Left lung (tissue), 10 donors: Measurements from ENCODE around the gene SIX5. TPM values are rescaled to one million over a fixed set of nuclear protein-coding genes. Genes with fewer than 3 reads are reported as not detected.

ENCODE experiments used
- ATAC-seq: fragments of 200-7000 bp; cut with Tn5 transposase; one replicate; pipeline ENCODE4 v1.9.1; 2020; ENCODE audit warnings: moderate library complexity
- DNase-seq, 4 donors: peaks; one replicate each; pipeline ENCODE4 v3.0.0-alpha.2; 2013 to 2020
- H3K27ac ChIP-seq, 2 donors: fragments of 200-600 bp; sonication (generic) in 1 of 2; one replicate each; pipeline versions ENCODE4 v1.5.0 to v1.8.0; 2020 to 2021
- H3K27me3 ChIP-seq, 2 donors: fragments of 200-600 bp; sonication (generic) in 1 of 2; one replicate each; pipeline versions ENCODE4 v1.5.0 to v1.8.0; 2020 to 2021
- H3K36me3 ChIP-seq, 2 donors: fragments of 200-600 bp; sonication (generic) in 1 of 2; one replicate each; pipeline versions ENCODE4 v1.5.0 to v1.8.0; 2020 to 2021
- H3K4me1 ChIP-seq, 2 donors: fragments of 200-600 bp; one replicate each; pipeline ENCODE4 v1.8.0; 2021
- H3K4me3 ChIP-seq, 2 donors: fragments of 200-600 bp; sonication (generic) in 1 of 2; one replicate each; pipeline versions ENCODE4 v1.5.0 to v1.8.0; 2020 to 2021; ENCODE audit warnings: mild to moderate bottlenecking in 1 of 2
- H3K9me3 ChIP-seq, 2 donors: fragments of 200-600 bp; sonication (generic) in 1 of 2; one replicate each; pipeline versions ENCODE4 v1.5.0 to v1.8.0; 2020 to 2021
- intact Hi-C, 2 donors: fragments of 100-400 bp; cut with DNase I; formaldehyde crosslinking; loops; one replicate each; pipeline versions ENCODE4 v1.11.2 to v1.14.2; 2022
- polyA plus RNA-seq, 6 donors: library from polyadenylated mRNA; unstranded; fragments of 120-200 nt; gene quantifications; one replicate each; pipeline ENCODE4 v1.2.1, GENCODE V29; 2013; ENCODE audit not compliant: insufficient read length in 6 of 6
- total RNA-seq, 2 donors: library from RNA; stranded (reverse); fragmentation: NEBNext Ultra II Directional; extraction: Animal tissue kit (Norgen Biotek cat#: 25700); gene quantifications; one replicate each; pipeline ENCODE4 v1.2.1, GENCODE V29; 2021
- TF ChIP-seq, protein P1 (sequence below), 2 donors: fragments of 200-600 bp; sonication (generic) in 1 of 2; IDR thresholded peaks; one replicate each; pipeline versions ENCODE4 v1.5.0 to v1.8.0; 2021; ENCODE audit warnings: antibody characterized with exemption in 2 of 2
- donor health status: DM: no; HTN: yes; CAD: no.
- donor health status: DM: no; HTN: no; CAD: no.

SIX5 gene
- total and polyA plus RNA-seq, 8 donors = 11.5 to 25.0 (median 20.1) TPM

DNA sequence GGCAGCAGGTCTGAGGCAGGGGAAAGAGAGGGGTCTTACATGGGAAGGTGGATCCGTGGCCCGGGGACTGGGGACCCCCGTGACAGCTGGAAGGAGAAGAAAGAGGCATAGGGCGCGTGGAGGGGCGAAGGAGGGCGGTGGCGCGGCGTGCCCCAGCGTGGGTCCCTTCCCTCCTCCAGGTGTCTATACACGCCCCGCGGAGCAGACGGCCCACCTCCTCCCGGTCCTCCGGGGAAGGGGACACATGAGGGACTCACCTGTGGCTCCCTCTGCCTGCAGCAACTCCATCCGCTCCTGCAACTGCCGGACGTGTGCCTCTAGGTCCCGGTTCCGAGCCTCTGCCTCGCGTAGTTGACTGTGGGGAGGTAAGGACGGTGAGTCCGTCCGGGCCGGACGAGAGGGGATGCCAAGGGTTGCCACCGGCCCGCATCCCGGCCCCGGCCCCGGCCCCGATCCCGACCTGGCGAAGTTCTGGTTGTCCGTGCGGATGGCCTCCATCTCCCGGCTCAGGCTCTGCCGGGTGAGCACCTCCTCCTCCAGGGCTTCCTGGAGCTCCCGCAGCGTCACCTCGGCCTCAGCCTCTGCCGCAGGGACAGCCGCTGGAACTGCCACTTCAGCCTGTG, 2.4 kb upstream of the SIX5 start:
- Histone ChIP-seq H3K4me1 (peaks cover 9 to 48% of the 10 kb centered on the region in 2 donors), H3K27me3 (peaks cover 0 to 92% of the 10 kb centered on the region in 2 donors), H3K4me3 (no peak overlapping the region), H3K27ac (peak overlapping the region in 1 of 2 donors; percentile 77), H3K9me3 (no peaks in the 10 kb centered on the region), H3K36me3 (peaks cover 0 to 18% of the 10 kb centered on the region in 2 donors)
- DNase-seq (peak in 1 of 4 donors; percentile 83), ATAC-seq (no peak)
- TF ChIP-seq, protein P1, sequence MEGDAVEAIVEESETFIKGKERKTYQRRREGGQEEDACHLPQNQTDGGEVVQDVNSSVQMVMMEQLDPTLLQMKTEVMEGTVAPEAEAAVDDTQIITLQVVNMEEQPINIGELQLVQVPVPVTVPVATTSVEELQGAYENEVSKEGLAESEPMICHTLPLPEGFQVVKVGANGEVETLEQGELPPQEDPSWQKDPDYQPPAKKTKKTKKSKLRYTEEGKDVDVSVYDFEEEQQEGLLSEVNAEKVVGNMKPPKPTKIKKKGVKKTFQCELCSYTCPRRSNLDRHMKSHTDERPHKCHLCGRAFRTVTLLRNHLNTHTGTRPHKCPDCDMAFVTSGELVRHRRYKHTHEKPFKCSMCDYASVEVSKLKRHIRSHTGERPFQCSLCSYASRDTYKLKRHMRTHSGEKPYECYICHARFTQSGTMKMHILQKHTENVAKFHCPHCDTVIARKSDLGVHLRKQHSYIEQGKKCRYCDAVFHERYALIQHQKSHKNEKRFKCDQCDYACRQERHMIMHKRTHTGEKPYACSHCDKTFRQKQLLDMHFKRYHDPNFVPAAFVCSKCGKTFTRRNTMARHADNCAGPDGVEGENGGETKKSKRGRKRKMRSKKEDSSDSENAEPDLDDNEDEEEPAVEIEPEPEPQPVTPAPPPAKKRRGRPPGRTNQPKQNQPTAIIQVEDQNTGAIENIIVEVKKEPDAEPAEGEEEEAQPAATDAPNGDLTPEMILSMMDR (IDR thresholded peaks at IDR 0.05) = no peak
- intact Hi-C loops = no loop called here

DNA sequence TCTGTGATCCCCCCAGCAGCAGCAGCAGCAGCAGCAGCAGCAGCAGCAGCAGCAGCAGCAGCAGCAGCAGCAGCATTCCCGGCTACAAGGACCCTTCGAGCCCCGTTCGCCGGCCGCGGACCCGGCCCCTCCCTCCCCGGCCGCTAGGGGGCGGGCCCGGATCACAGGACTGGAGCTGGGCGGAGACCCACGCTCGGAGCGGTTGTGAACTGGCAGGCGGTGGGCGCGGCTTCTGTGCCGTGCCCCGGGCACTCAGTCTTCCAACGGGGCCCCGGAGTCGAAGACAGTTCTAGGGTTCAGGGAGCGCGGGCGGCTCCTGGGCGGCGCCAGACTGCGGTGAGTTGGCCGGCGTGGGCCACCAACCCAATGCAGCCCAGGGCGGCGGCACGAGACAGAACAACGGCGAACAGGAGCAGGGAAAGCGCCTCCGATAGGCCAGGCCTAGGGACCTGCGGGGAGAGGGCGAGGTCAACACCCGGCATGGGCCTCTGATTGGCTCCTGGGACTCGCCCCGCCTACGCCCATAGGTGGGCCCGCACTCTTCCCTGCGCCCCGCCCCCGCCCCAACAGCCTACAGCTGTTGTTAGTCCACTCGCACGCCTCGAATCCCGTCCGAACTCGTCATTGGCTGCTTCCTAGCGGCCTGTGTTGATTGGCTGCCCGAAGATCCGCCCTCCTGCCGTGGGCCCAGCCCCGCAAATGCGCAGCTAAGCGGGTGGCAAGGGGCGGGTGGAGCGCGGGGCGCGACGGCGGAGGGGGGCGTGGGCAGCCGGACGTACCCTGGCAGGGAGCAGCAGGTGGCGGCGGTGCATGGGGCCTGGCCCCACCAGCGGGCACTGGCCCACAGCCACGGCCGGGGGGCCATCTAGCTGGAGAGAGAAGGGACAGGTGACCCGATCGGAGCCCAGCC, 1.4 kb upstream of the SIX5 start:
- peaks cover 0 to 98% of the 10 kb centered on the region in 2 donors for H3K27me3 ChIP-seq
- intact Hi-C loops = no loop called here
- H3K4me1 ChIP-seq = peaks cover 16 to 54% of the 10 kb centered on the region in 2 donors

DNA sequence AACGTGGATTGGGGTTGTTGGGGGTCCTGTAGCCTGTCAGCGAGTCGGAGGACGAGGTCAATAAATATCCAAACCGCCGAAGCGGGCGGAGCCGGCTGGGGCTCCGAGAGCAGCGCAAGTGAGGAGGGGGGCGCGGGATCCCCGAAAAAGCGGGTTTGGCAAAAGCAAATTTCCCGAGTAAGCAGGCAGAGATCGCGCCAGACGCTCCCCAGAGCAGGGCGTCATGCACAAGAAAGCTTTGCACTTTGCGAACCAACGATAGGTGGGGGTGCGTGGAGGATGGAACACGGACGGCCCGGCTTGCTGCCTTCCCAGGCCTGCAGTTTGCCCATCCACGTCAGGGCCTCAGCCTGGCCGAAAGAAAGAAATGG, 754 bp upstream of the SIX5 start:
- peaks cover 0 to 100% of the 10 kb centered on the region in 2 donors for H3K27me3 ChIP-seq
- H3K4me3 ChIP-seq = peak overlapping the region; percentile 43 to 68
- intact Hi-C loops = no loop called here
- peak; percentile 1 for ATAC-seq
- no peaks in the 10 kb centered on the region for H3K9me3 ChIP-seq
- DNase-seq = peak in 2 of 4 donors; percentile 55 to 75
- H3K36me3 ChIP-seq = peaks cover 0 to 13% of the 10 kb centered on the region in 2 donors
- peak overlapping the region; percentile 77 to 94 for H3K27ac ChIP-seq
- TF ChIP-seq, protein P1 (IDR thresholded peaks at IDR 0.05) = no peak
- H3K4me1 ChIP-seq = peaks cover 16 to 54% of the 10 kb centered on the region in 2 donors

More for the DNA sequence above, 1.4 kb upstream of the SIX5 start:
- Histone ChIP-seq H3K36me3 (peaks cover 0 to 16% of the 10 kb centered on the region in 2 donors), H3K9me3 (no peaks in the 10 kb centered on the region), H3K27ac (peak overlapping the region; percentile 77 to 94), H3K4me3 (peak overlapping the region; percentile 43 to 68)
- ATAC-seq (peak; percentile 75), DNase-seq (peak; percentile 95 to 98 (median 96))
- TF ChIP-seq, protein P1 (IDR thresholded peaks at IDR 0.05) = peak; percentile 93 to 95

DNA sequence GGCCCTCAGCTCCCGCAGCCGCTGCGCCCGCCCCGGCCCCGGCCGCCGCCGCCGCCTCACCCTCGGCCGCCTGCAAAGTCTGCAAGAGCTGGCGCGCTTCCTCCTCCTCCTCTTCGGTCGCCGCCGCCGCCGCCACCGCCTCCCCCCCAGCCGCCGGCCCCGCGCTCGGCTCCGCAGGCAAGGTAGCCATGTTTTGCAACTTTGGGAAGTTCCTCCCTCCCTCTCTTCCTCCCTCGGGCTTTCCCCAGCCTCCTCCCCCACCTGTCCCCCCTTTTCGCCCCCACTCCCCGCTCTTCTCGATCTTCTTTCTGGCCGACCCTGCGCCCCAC, 433 bp downstream of the SIX5 start:
- peak overlapping the region; percentile 82 to 95 for H3K27ac ChIP-seq
- DNase-seq (peak in 1 of 4 donors; percentile 87), ATAC-seq (no peak)
- intact Hi-C loops = no loop called here
- H3K9me3 ChIP-seq = no peaks in the 10 kb centered on the region
- peaks cover 0 to 100% of the 10 kb centered on the region in 2 donors for H3K27me3 ChIP-seq
- peak overlapping the region; percentile 64 to 68 for H3K4me3 ChIP-seq
- H3K4me1 ChIP-seq = peaks cover 16 to 54% of the 10 kb centered on the region in 2 donors
- peaks cover 0 to 7% of the 10 kb centered on the region in 2 donors for H3K36me3 ChIP-seq
- TF ChIP-seq, protein P1 (IDR thresholded peaks at IDR 0.05) = no peak
